DMS 273 (cell line): ENCODE data around the gene DESI2.

Source experiments
- DNase-seq: peaks from one replicate; lab custom pipeline; 2025; ENCODE audit not compliant: unreplicated experiment; lab: John Stamatoyannopoulos, UW

Gene DESI2

GRCh38 chr1:244751271-244751895 is 98.5 kb downstream of the DESI2 start:
- peak; percentile 87 for DNase-seq

GRCh38 chr1:244755673-244756072 is 102.7 kb downstream of the DESI2 start:
- no peak for DNase-seq

GRCh38 chr1:244757091-244757939 is 104.4 kb downstream of the DESI2 start:
- DNase-seq: no peak
